ENCODE data around the gene DPEP1.

DNA sequence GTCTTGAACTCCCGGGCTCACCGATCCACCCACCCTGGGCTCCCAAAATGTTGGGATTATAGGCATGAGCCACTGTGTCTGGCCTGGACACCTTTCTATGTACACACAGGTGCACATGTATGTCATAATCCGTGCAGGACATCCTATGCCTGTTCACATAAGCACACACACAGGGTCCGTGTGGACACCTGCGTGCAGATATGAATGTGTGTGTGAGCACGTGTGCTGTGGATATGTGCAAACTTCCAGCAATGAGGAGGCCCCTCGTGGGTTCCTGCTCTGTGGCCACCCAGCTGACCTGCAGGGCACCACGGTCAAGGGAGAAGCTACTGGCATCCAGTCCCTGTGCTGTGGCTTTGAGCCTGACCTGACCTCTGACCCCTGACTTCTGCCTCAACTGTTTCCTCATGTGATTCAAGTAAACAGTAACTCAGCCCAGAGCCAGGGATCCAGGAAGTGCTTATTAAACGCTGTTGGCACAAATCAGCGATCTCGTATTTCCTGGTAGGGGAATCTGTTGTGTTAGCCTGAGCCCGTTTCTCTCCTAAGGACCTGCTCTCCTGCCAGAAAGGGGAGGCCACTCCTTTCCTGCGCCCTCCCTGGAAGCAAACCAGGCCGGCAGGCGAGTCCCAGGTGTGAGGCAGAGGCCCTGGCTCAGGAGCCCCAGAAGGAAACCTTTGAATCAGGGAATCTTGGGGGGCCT is 31.4 kb upstream of the DPEP1 start:
- peak; percentile 60 to 86 for TF ChIP-seq EGR1 (IDR thresholded peaks at IDR 0.05; ENCODE audit: low read depth in 2 of 2)
- peak in 1 of 2 donors; percentile 77 for TF ChIP-seq GABPA (IDR thresholded peaks at IDR 0.05 in 1 of 2, conservative IDR thresholded peaks at IDR 0.05 in 1 of 2)
- TF ChIP-seq HNF4G (IDR thresholded peaks at IDR 0.05): peak; percentile 18
- TF ChIP-seq, protein P1, sequence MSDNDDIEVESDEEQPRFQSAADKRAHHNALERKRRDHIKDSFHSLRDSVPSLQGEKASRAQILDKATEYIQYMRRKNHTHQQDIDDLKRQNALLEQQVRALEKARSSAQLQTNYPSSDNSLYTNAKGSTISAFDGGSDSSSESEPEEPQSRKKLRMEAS (IDR thresholded peaks at IDR 0.05): no peak
- TF ChIP-seq CTCF (IDR thresholded peaks at IDR 0.05; ENCODE audit: low read depth, low read length, missing input control): no peak
- peak in 1 of 2 donors; percentile 53 for TF ChIP-seq RAD21 (IDR thresholded peaks at IDR 0.05)
- TF ChIP-seq, protein P2, sequence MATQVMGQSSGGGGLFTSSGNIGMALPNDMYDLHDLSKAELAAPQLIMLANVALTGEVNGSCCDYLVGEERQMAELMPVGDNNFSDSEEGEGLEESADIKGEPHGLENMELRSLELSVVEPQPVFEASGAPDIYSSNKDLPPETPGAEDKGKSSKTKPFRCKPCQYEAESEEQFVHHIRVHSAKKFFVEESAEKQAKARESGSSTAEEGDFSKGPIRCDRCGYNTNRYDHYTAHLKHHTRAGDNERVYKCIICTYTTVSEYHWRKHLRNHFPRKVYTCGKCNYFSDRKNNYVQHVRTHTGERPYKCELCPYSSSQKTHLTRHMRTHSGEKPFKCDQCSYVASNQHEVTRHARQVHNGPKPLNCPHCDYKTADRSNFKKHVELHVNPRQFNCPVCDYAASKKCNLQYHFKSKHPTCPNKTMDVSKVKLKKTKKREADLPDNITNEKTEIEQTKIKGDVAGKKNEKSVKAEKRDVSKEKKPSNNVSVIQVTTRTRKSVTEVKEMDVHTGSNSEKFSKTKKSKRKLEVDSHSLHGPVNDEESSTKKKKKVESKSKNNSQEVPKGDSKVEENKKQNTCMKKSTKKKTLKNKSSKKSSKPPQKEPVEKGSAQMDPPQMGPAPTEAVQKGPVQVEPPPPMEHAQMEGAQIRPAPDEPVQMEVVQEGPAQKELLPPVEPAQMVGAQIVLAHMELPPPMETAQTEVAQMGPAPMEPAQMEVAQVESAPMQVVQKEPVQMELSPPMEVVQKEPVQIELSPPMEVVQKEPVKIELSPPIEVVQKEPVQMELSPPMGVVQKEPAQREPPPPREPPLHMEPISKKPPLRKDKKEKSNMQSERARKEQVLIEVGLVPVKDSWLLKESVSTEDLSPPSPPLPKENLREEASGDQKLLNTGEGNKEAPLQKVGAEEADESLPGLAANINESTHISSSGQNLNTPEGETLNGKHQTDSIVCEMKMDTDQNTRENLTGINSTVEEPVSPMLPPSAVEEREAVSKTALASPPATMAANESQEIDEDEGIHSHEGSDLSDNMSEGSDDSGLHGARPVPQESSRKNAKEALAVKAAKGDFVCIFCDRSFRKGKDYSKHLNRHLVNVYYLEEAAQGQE (IDR thresholded peaks at IDR 0.05): no peak
- no peak for TF ChIP-seq JUND (IDR thresholded peaks at IDR 0.05)
- TF ChIP-seq SP1 (IDR thresholded peaks at IDR 0.05): peak; percentile 90
- TF ChIP-seq TAF1 (conservative IDR thresholded peaks at IDR 0.05): no peak
- TF ChIP-seq, protein P3, sequence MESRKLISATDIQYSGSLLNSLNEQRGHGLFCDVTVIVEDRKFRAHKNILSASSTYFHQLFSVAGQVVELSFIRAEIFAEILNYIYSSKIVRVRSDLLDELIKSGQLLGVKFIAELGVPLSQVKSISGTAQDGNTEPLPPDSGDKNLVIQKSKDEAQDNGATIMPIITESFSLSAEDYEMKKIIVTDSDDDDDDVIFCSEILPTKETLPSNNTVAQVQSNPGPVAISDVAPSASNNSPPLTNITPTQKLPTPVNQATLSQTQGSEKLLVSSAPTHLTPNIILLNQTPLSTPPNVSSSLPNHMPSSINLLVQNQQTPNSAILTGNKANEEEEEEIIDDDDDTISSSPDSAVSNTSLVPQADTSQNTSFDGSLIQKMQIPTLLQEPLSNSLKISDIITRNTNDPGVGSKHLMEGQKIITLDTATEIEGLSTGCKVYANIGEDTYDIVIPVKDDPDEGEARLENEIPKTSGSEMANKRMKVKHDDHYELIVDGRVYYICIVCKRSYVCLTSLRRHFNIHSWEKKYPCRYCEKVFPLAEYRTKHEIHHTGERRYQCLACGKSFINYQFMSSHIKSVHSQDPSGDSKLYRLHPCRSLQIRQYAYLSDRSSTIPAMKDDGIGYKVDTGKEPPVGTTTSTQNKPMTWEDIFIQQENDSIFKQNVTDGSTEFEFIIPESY (IDR thresholded peaks at IDR 0.05): no peak

Measured in liver (tissue), 3 donors.